Epithelial cell of alveolus of lung (primary cell): ENCODE results near the gene AFG1L. TPM values are rescaled to one million over a fixed set of nuclear protein-coding genes. Genes with fewer than 3 reads are reported as not detected.

Experiments used
- total RNA-seq: library from RNA; depleted of rRNA; stranded (reverse); fragments of >200 nt; gene quantifications from 2 replicates; pipeline ENCODE4 v1.2.1, GENCODE V29; 2015

Gene AFG1L
- total RNA-seq = 0.88 and 3.2 TPM in 2 replicates

DNA sequence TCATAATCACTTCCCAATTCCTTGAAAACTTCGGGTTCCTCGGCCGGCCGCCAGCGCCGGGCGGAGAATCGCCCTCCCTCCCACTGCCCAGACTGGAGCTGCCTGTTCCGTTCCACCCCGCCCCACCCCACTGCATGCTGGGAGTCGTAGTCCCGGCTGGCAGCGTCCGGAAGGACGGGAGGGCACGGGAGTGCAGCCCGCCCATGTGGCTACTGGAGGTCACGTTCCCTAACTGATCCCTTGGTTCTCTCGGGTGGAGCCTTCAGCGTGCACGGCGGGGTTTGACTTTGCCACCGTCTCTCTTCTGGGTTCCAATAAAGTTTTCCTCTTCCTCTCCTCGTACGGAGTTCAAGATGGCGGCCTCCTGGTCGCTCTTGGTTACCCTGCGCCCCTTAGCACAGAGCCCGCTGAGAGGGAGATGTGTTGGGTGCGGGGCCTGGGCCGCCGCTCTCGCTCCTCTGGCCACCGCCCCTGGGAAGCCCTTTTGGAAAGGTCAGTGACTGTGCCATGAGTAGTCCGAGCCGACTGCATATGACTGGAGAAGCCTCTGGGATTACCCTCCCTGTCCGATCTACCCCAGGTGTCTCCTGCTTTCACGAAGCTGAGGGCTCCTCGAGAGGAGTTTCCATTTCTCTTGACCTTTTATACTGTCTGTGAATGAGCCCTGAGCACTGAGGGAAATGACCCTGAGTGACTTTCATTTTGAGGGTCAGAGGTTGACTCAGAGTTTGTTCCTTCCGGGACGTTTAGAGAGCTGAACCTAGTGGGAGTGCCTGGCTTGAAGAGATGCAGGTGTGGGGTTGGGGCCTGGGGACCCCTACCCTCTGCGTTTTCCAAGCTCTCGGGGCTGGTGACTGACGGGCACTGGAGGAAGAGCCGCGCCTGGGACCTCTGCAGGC lies at the start of gene AFG1L:
TSS of gene AFG1L (plus strand) at position 328 of the 899 bp plus-strand sequence. CDS start at position 354, 26 bp downstream.

DNA sequence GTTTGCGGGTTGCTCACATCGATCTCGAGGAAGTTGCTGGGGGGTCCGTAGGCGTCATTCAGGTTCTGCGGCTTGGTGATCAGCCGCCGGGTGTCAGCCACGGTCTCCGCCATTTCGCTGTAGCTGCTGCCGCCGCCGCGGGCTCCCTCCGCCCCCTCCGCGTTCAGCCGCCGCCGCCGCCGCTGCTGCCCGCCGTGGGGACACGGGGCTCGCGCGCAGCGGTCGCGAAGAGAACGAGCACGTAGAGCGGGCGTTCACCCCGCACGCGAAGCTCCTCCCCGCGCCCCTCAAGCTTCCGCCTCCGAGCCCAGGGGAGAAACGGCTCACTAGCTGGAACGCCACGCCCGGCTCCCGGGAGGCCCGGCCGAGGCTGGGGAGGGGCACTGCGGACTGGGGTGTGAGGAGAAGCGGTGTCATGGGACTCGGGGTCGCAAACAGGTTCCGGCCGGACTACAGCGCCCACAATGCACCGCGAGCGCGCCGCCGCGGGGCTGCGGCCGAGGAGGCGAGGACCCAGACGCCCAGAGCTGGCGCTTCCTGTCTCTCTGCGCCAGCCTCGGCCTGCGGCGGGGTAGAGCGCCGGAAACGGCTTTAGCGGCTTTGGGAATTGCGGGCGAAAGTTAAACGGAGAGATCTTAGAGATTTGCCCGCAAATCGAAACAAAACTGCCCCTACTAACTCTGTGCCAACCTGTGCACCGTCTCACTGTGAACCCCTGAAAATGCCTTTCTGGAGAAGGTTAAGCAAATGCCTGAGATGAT lies 33.9 kb upstream of the AFG1L start, which contains the start of gene SNX3:
TSS of gene SNX3 (minus strand) at position 232 of the 761 bp plus-strand sequence. CDS start at position 113, 119 bp downstream.

DNA sequence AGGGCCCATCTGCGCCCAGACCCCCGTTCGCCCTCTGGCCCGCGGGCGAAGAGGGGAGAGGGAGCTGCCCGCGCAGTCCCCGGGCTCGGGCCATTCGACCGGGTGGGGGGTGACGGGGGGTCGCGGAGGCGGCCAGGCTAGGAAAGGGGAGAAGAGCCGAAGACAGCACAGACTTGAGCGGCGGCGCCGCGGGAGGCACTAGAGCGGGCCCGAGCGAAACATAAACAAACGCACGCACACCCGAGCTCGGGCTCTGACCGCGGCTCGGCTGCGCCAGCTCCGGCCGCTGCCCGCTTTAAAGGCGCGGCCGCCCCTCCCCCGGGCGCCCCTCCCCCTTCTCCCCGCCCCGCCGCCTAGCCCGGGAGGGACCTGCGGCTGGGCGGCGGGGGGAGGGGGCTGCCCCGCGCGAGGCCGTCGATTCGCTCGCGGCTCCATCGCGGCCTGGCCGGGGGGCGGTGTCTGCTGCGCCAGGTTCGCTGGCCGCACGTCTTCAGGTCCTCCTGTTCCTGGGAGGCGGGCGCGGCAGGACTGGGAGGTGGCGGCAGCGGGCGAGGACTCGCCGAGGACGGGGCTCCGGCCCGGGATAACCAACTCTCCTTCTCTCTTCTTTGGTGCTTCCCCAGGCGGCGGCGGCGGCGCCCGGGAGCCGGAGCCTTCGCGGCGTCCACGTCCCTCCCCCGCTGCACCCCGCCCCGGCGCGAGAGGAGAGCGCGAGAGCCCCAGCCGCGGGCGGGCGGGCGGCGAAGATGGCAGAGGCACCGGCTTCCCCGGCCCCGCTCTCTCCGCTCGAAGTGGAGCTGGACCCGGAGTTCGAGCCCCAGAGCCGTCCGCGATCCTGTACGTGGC lies 265.8 kb downstream of the AFG1L start, which contains the start of gene FOXO3:
TSS of gene FOXO3 (plus strand) at position 455 of the 846 bp plus-strand sequence. CDS start at position 747, 292 bp downstream.

Other genes with a start within 250 kb of the AFG1L start
- gene OSTM1, start 220.3 kb upstream of the AFG1L start, total RNA-seq = 24.6 and 48.1 TPM in 2 replicates
- not detected in 2 replicates for gene NR2E1, start 129.0 kb upstream of the AFG1L start, total RNA-seq
- 128 and 223 TPM in 2 replicates for gene SNX3, start 34.0 kb upstream of the AFG1L start, total RNA-seq